ENCODE measurements around the gene CEP131. TPM values are rescaled to one million over a fixed set of nuclear protein-coding genes. Genes with fewer than 3 reads are reported as not detected.

Gene CEP131
- total RNA-seq, 1 donor from 2014 or later, result 35.1 TPM

- DNase-seq, result no peak
- H3K4me3 Mint-ChIP-seq (ENCODE audit: unreplicated experiment), result no peak overlapping the region
- H3K27me3 Mint-ChIP-seq (ENCODE audit: unreplicated experiment), result peaks cover 5% of the 10 kb centered on the region
These were observed 38.3 kb upstream of the CEP131 start for GRCh38 chr17:81261096-81261495.

DNA sequence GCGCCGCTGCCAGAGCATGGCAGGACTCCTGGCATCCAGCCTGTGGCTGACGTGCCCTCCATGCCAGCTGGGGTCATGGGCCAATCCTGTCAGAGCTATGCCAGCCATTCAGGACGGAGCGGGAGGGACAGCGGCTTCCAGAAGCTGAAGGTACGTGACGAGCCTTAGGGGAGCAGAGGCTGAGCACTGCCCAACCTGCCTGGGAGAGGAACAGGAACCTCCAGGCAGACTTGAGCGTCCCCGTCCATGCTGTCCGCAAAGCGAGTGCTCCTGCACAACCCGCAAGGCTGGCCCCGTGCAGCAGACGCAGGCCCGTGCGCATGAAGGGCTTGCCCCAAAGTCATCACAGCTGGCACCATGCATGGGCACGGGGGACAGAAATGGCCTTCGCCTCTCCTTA, 37.9 kb upstream of the CEP131 start:
- no peak for TF ChIP-seq CTCF (IDR thresholded peaks at IDR 0.05; ENCODE audit: partially characterized antibody, unreplicated experiment)
- no peak overlapping the region for H3K4me3 Mint-ChIP-seq (ENCODE audit: unreplicated experiment)
- peaks cover 5% of the 10 kb centered on the region for H3K4me1 Mint-ChIP-seq (ENCODE audit: low read depth, unreplicated experiment)
- H3K27ac Mint-ChIP-seq (ENCODE audit: unreplicated experiment), result no peak overlapping the region
- H3K36me3 Mint-ChIP-seq (ENCODE audit: unreplicated experiment), result no peaks in the 10 kb centered on the region
- H3K9me3 Mint-ChIP-seq (ENCODE audit: unreplicated experiment), result peaks cover 10% of the 10 kb centered on the region
- no peak for DNase-seq
- peaks cover 3% of the 10 kb centered on the region for H3K27me3 Mint-ChIP-seq (ENCODE audit: unreplicated experiment)

More at GRCh38 chr17:81261096-81261495, 38.3 kb upstream of the CEP131 start:
- H3K9me3 Mint-ChIP-seq (ENCODE audit: unreplicated experiment), result peaks cover 10% of the 10 kb centered on the region
- no peak for TF ChIP-seq CTCF (IDR thresholded peaks at IDR 0.05; ENCODE audit: partially characterized antibody, unreplicated experiment)
- no peak overlapping the region for H3K27ac Mint-ChIP-seq (ENCODE audit: unreplicated experiment)
- H3K36me3 Mint-ChIP-seq (ENCODE audit: unreplicated experiment), result no peaks in the 10 kb centered on the region
- H3K4me1 Mint-ChIP-seq (ENCODE audit: low read depth, unreplicated experiment), result peaks cover 9% of the 10 kb centered on the region

DNA sequence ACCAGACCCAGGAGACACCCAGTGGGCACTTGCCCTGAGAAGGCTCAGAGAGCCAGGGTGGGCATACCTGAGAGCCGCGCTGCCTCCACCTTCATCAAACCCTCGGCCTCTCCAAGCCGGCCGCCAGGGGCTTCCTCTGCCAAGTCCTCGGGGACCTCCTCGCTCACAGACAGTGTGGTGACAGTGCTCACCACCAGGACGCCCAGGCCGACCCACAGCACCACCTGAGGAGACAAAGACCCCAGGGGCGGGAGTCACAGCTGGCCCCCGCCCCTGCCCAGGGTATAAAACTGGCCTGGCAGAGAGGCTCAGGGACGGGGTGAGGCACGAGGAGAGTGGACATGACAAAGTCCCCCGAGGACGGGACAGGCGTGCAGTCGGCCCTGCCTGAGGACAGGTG, 37.4 kb upstream of the CEP131 start:
- DNase-seq, result no peak

GRCh38 chr17:81259058-81259605, 36.4 kb upstream of the CEP131 start:
- peaks cover 9% of the 10 kb centered on the region for H3K9me3 Mint-ChIP-seq (ENCODE audit: unreplicated experiment)
- no peaks in the 10 kb centered on the region for H3K36me3 Mint-ChIP-seq (ENCODE audit: unreplicated experiment)
- DNase-seq, result no peak
- TF ChIP-seq CTCF (IDR thresholded peaks at IDR 0.05; ENCODE audit: partially characterized antibody, unreplicated experiment), result no peak
- no peak overlapping the region for H3K4me3 Mint-ChIP-seq (ENCODE audit: unreplicated experiment)
- H3K4me1 Mint-ChIP-seq (ENCODE audit: low read depth, unreplicated experiment), result peaks cover 13% of the 10 kb centered on the region
- H3K27me3 Mint-ChIP-seq (ENCODE audit: unreplicated experiment), result peaks cover 3% of the 10 kb centered on the region
- H3K27ac Mint-ChIP-seq (ENCODE audit: unreplicated experiment), result no peak overlapping the region

More for the DNA sequence above, 37.4 kb upstream of the CEP131 start:
- Mint-ChIP-seq H3K9me3 (ENCODE audit: unreplicated experiment) (peaks cover 9% of the 10 kb centered on the region), H3K4me1 (ENCODE audit: low read depth, unreplicated experiment) (peaks cover 5% of the 10 kb centered on the region), H3K27ac (ENCODE audit: unreplicated experiment) (no peak overlapping the region), H3K4me3 (ENCODE audit: unreplicated experiment) (no peak overlapping the region), H3K27me3 (ENCODE audit: unreplicated experiment) (peaks cover 3% of the 10 kb centered on the region), H3K36me3 (ENCODE audit: unreplicated experiment) (no peaks in the 10 kb centered on the region)
- peak; percentile 17 for TF ChIP-seq CTCF (IDR thresholded peaks at IDR 0.05; ENCODE audit: partially characterized antibody, unreplicated experiment)

- peaks cover 21% of the 10 kb centered on the region for H3K4me1 Mint-ChIP-seq (ENCODE audit: low read depth, unreplicated experiment)
- no peak for DNase-seq
These were observed 35.5 kb upstream of the CEP131 start for GRCh38 chr17:81258292-81258691.

More at GRCh38 chr17:81258292-81258691, 35.5 kb upstream of the CEP131 start:
- Mint-ChIP-seq H3K4me3 (ENCODE audit: unreplicated experiment) (no peak overlapping the region), H3K9me3 (ENCODE audit: unreplicated experiment) (peaks cover 15% of the 10 kb centered on the region), H3K27ac (ENCODE audit: unreplicated experiment) (no peak overlapping the region), H3K36me3 (ENCODE audit: unreplicated experiment) (no peaks in the 10 kb centered on the region), H3K27me3 (ENCODE audit: unreplicated experiment) (peaks cover 8% of the 10 kb centered on the region)
- TF ChIP-seq CTCF (IDR thresholded peaks at IDR 0.05; ENCODE audit: partially characterized antibody, unreplicated experiment), result peak; percentile 4
